Kidney (tissue), 14 donors: ENCODE data around the gene POU2F3. TPM values are rescaled to one million over a fixed set of nuclear protein-coding genes. Genes with fewer than 3 reads are reported as not detected.

Experiments used
- DNase-seq, 5 donors: peaks; one replicate each; pipeline ENCODE4 v3.0.0-alpha.2; 2013 to 2020
- FAIRE-seq: peaks from 2 replicates; lab custom pipeline; 2012; peaks lifted over from hg19 to GRCh38; lab: Jason Lieb, UNC
- H3K27ac ChIP-seq, 2 donors: one replicate each; pipeline ENCODE4 v1.7.0; 2013; ENCODE audit warnings: low read depth in 2 of 2, low read length in 2 of 2, inconsistent platforms in 1 of 2
- H3K27me3 ChIP-seq: one replicate; pipeline ENCODE4 v1.7.1; 2013; ENCODE audit warnings: low read length, inconsistent platforms; ENCODE audit not compliant: control insufficient read depth, insufficient read depth
- H3K36me3 ChIP-seq, 3 donors: one replicate each; pipeline versions ENCODE4 v1.7.0 to v1.7.1; 2013; ENCODE audit warnings: low read length in 3 of 3, control low read depth in 1 of 3, inconsistent platforms in 1 of 3; ENCODE audit not compliant: insufficient read depth in 3 of 3, control insufficient read depth in 2 of 3
- H3K4me1 ChIP-seq, 3 donors: one replicate each; pipeline versions ENCODE4 v1.7.0 to v1.7.1; 2013; ENCODE audit warnings: low read length in 3 of 3, inconsistent platforms in 1 of 3, low read depth in 1 of 3; ENCODE audit not compliant: control insufficient read depth in 2 of 3, insufficient read depth in 2 of 3
- H3K4me3 ChIP-seq, 3 donors: one replicate each; pipeline versions ENCODE4 v1.7.0 to v1.8.1; 2013; ENCODE audit warnings: low read length in 3 of 3, control low read depth in 1 of 3, inconsistent platforms in 1 of 3
- H3K9ac ChIP-seq, 3 donors: one replicate each; pipeline versions ENCODE4 v1.7.0 to v1.7.1; 2013; ENCODE audit warnings: low read length in 3 of 3, control low read depth in 1 of 3, inconsistent platforms in 1 of 3
- H3K9me3 ChIP-seq, 3 donors: one replicate each; pipeline versions ENCODE4 v1.7.0 to v1.7.1; 2013; ENCODE audit warnings: low read length in 3 of 3, control low read depth in 1 of 3, inconsistent platforms in 1 of 3; ENCODE audit not compliant: control insufficient read depth in 2 of 3, insufficient read depth in 1 of 3
- intact Hi-C: fragments of 100-400 bp; cut with DNase I; formaldehyde crosslinking; loops from one replicate; pipeline ENCODE4 v1.11.1; 2022
- polyA plus RNA-seq: library from polyadenylated mRNA; stranded (reverse); fragments of 350-450 nt; fragmentation: Illumina TruSeq; extraction: RNeasy Lipid Tissue Mini Kit (QIAGEN cat#74804); gene quantifications from one replicate; pipeline ENCODE4 v1.2.3, GENCODE V29; 2014; ENCODE audit warnings: low read depth, low replicate concordance; ENCODE audit not compliant: insufficient read depth
- total RNA-seq: library from RNA; stranded (reverse); fragmentation: NEBNext Ultra II Directional; extraction: Animal tissue kit (Norgen Biotek cat#: 25700); gene quantifications from one replicate; pipeline ENCODE4 v1.2.1, GENCODE V29; 2021
- TF ChIP-seq, protein P1 (sequence below): IDR thresholded peaks from 3 replicates; pipeline ENCODE4 v1.5.1; 2012; ENCODE audit warnings: mild to moderate bottlenecking, moderate library complexity, borderline replicate concordance; ENCODE audit not compliant: insufficient read depth; ENCODE audit errors: extremely low read depth
- donor health status: control.
- donor health status: control.
- donor health status: control.
- donor health status: control.
- donor health status: control.
- donor health status: DM: yes; HTN: yes; CAD: no.
- donor health status: Normal renal cell carcinoma (clear cell type).

Gene POU2F3
- total and polyA plus RNA-seq, 2 donors from 2014 or later, result 0.85 to 1.2 TPM

DNA sequence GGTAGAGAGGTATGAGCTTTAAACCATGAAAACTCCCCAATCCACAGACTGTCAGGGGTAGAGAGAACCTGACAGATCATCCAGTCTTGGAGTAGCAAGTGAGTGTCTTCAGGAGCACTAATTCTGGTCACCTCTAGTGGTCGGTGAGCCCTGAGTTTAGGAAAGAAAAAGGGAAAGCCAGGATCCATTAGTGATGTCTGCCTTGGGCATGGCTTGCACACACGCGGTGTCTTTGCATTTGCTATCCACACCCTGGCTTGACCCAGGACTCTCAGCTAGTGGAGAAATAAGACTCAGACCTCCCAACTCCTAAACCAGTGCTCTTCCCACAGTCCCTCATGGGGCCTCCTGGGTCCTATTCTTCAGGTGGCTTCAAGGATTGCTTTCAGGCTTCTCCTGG, 19.3 kb downstream of the POU2F3 start:
- H3K9ac ChIP-seq, result no peak overlapping the region
- H3K4me1 ChIP-seq, result peaks cover 0 to 4% (median 0%) of the 10 kb centered on the region in 3 donors
- DNase-seq, result no peak
- no peaks in the 10 kb centered on the region for H3K9me3 ChIP-seq
- intact Hi-C loops, result no loop called here
- H3K4me3 ChIP-seq, result no peak overlapping the region
- H3K27me3 ChIP-seq, result no peaks in the 10 kb centered on the region
- TF ChIP-seq, protein P1, sequence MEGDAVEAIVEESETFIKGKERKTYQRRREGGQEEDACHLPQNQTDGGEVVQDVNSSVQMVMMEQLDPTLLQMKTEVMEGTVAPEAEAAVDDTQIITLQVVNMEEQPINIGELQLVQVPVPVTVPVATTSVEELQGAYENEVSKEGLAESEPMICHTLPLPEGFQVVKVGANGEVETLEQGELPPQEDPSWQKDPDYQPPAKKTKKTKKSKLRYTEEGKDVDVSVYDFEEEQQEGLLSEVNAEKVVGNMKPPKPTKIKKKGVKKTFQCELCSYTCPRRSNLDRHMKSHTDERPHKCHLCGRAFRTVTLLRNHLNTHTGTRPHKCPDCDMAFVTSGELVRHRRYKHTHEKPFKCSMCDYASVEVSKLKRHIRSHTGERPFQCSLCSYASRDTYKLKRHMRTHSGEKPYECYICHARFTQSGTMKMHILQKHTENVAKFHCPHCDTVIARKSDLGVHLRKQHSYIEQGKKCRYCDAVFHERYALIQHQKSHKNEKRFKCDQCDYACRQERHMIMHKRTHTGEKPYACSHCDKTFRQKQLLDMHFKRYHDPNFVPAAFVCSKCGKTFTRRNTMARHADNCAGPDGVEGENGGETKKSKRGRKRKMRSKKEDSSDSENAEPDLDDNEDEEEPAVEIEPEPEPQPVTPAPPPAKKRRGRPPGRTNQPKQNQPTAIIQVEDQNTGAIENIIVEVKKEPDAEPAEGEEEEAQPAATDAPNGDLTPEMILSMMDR, result no peak
- no peak overlapping the region for H3K27ac ChIP-seq
- H3K36me3 ChIP-seq, result no peaks in the 10 kb centered on the region
- no peak for FAIRE-seq

DNA sequence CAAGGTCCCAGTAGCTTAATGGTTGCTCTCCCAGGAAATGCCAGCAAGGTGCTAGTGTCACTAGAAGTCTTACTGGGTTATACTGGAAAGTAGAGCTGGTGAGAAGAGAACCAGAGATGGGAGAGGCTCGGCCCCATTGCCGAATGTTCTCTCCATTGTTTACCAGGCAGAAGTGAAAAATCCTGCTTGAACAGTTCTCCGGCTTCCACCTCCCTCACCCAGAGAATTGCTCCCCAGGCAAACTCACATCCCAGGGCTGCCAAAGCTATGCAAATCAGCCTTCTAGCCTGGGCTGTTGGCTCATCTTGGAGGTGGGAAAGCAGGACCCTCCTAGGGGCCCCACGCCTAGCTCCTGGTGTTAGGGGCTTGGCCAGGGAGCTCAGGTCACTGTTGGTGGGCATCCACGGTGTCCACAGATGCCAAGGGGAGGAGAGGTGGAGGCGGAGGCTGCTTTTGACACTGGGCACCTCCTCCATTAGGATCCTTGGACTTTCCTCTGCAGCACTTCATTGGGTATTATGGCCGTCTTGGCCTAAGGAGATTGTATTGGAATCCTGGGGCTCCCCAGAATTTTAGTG, 20.1 kb downstream of the POU2F3 start:
- no peak for DNase-seq
- TF ChIP-seq, protein P1, result no peak
- no peaks in the 10 kb centered on the region for H3K9me3 ChIP-seq
- no peaks in the 10 kb centered on the region for H3K36me3 ChIP-seq
- no peaks in the 10 kb centered on the region for H3K27me3 ChIP-seq
- H3K4me1 ChIP-seq, result peaks cover 0 to 1% (median 0%) of the 10 kb centered on the region in 3 donors
- no peak overlapping the region for H3K27ac ChIP-seq
- intact Hi-C loops, result no loop called here
- FAIRE-seq, result no peak
- H3K4me3 ChIP-seq, result no peak overlapping the region
- H3K9ac ChIP-seq, result no peak overlapping the region

DNA sequence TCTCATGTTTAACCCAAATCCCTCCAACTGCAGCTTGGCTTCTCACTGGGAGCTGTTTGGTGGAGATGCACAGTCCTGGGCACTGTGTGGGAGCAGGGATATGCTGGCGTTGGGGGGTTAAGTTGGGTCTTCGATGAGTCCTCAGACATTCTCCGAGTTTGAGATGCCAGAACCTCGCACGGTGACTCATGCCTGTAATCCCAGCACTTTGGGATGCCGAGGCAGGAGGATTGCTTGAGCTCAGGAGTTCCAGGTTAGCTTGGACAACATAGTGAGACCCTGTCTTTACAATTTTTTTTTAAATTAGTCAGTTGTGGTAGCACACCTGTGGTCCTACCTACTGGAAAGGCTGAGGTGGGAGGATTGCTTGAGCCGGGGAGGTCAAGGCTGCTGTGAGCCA, 20.7 kb downstream of the POU2F3 start:
- intact Hi-C loops, result no loop called here
- Histone ChIP-seq H3K4me1 (no peaks in the 10 kb centered on the region), H3K9me3 (no peaks in the 10 kb centered on the region), H3K4me3 (no peak overlapping the region), H3K36me3 (no peaks in the 10 kb centered on the region), H3K9ac (no peak overlapping the region), H3K27me3 (no peaks in the 10 kb centered on the region), H3K27ac (no peak overlapping the region)
- no peak for FAIRE-seq
- TF ChIP-seq, protein P1, result no peak
- DNase-seq, result no peak

DNA sequence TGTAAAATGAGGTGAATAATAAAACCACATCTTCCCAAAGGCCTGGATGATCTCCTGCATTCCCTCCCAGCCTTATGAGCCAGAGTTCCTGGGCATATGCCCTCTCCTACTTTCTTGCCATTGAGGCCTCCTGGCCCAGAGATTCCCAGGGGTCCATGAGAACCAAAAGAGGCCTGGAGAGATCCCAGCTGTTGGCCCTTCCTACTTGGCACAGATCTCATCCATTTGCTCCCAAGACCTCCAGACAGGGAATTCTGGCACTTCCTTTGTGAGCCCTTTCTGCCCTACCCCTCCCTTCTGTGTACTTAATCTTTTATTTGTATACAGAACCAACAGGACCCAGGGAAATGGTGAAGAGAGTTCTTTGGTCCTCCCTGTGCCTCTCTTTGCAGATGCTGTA, 21.4 kb downstream of the POU2F3 start:
- no peak overlapping the region for H3K4me3 ChIP-seq
- TF ChIP-seq, protein P1, result no peak
- no peak overlapping the region for H3K9ac ChIP-seq
- no peak for DNase-seq
- no peaks in the 10 kb centered on the region for H3K36me3 ChIP-seq
- H3K4me1 ChIP-seq, result no peaks in the 10 kb centered on the region
- H3K27ac ChIP-seq, result no peak overlapping the region
- intact Hi-C loops, result no loop called here
- H3K27me3 ChIP-seq, result no peaks in the 10 kb centered on the region
- no peak for FAIRE-seq
- H3K9me3 ChIP-seq, result no peaks in the 10 kb centered on the region
